Panc1 (cell line): ENCODE measurements around the gene GRM7.

Experiments
- POLR2AphosphoS5 ChIP-seq: IDR thresholded peaks from 2 replicates; pipeline ENCODE4 v1.6.1; 2012; ENCODE audit warnings: mild to moderate bottlenecking, low read depth, low read length, moderate library complexity
- SIN3A ChIP-seq: IDR thresholded peaks from 2 replicates; pipeline ENCODE4 v1.6.1; 2012; ENCODE audit warnings: low read depth, mild to moderate bottlenecking, low read length, moderate library complexity, borderline replicate concordance; ENCODE audit not compliant: insufficient read depth
- TCF7L2 ChIP-seq: IDR thresholded peaks from 2 replicates; pipeline ENCODE4 v1.6.1; 2011; ENCODE audit warnings: mild to moderate bottlenecking, low read depth, low read length, inconsistent platforms
- TF ChIP-seq, protein P1 (sequence below): fragments of 450-650 bp; IDR thresholded peaks from 2 replicates; pipeline ENCODE4 v1.5.1; 2017; ENCODE audit warnings: mild to moderate bottlenecking
- TF ChIP-seq, protein P2 (sequence below), 2 experiments: IDR thresholded peaks; 2 replicates each; pipeline ENCODE4 v1.6.1; 2011 to 2012; ENCODE audit warnings: low read depth in 2 of 2, control low read depth in 1 of 2, low read length in 1 of 2, mild to moderate bottlenecking in 1 of 2, moderate library complexity in 1 of 2; ENCODE audit not compliant: insufficient read depth in 1 of 2

- TF ChIP-seq, protein P1, sequence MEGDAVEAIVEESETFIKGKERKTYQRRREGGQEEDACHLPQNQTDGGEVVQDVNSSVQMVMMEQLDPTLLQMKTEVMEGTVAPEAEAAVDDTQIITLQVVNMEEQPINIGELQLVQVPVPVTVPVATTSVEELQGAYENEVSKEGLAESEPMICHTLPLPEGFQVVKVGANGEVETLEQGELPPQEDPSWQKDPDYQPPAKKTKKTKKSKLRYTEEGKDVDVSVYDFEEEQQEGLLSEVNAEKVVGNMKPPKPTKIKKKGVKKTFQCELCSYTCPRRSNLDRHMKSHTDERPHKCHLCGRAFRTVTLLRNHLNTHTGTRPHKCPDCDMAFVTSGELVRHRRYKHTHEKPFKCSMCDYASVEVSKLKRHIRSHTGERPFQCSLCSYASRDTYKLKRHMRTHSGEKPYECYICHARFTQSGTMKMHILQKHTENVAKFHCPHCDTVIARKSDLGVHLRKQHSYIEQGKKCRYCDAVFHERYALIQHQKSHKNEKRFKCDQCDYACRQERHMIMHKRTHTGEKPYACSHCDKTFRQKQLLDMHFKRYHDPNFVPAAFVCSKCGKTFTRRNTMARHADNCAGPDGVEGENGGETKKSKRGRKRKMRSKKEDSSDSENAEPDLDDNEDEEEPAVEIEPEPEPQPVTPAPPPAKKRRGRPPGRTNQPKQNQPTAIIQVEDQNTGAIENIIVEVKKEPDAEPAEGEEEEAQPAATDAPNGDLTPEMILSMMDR, result no peak
- TF ChIP-seq, protein P2, sequence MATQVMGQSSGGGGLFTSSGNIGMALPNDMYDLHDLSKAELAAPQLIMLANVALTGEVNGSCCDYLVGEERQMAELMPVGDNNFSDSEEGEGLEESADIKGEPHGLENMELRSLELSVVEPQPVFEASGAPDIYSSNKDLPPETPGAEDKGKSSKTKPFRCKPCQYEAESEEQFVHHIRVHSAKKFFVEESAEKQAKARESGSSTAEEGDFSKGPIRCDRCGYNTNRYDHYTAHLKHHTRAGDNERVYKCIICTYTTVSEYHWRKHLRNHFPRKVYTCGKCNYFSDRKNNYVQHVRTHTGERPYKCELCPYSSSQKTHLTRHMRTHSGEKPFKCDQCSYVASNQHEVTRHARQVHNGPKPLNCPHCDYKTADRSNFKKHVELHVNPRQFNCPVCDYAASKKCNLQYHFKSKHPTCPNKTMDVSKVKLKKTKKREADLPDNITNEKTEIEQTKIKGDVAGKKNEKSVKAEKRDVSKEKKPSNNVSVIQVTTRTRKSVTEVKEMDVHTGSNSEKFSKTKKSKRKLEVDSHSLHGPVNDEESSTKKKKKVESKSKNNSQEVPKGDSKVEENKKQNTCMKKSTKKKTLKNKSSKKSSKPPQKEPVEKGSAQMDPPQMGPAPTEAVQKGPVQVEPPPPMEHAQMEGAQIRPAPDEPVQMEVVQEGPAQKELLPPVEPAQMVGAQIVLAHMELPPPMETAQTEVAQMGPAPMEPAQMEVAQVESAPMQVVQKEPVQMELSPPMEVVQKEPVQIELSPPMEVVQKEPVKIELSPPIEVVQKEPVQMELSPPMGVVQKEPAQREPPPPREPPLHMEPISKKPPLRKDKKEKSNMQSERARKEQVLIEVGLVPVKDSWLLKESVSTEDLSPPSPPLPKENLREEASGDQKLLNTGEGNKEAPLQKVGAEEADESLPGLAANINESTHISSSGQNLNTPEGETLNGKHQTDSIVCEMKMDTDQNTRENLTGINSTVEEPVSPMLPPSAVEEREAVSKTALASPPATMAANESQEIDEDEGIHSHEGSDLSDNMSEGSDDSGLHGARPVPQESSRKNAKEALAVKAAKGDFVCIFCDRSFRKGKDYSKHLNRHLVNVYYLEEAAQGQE (IDR thresholded peaks at IDR 0.05; ENCODE audit: insufficient read depth in 1 of 2, low read depth in 2 of 2, low read length in 1 of 2), result no peak
- no peak for TF ChIP-seq SIN3A
- TF ChIP-seq POLR2AphosphoS5, result no peak
- no peak for TF ChIP-seq TCF7L2
Measured at GRCh38 chr3:7270731-7271130, 409.8 kb downstream of the GRM7 start.
